Thyroid gland (tissue), 4 donors: ENCODE results near the gene TSPAN11.

Source experiments
- POLR2A ChIP-seq, 2 donors: fragments of 450-650 bp; IDR thresholded peaks; one replicate each; pipeline ENCODE4 v1.6.1; 2017; ENCODE audit warnings: antibody characterized with exemption in 2 of 2, mild to moderate bottlenecking in 2 of 2, moderate library complexity in 1 of 2
- TF ChIP-seq, protein P1 (sequence below), 6 experiments: fragments of 200-600 bp in 3 of 6; fragments of 450-650 bp in 3 of 6; sonication (generic) in 3 of 6; IDR thresholded peaks; one replicate each; pipeline ENCODE4 v1.5.1; 2016 to 2019; ENCODE audit warnings: antibody characterized with exemption in 6 of 6, mild to moderate bottlenecking in 2 of 6, inconsistent platforms in 1 of 6, moderate library complexity in 1 of 6

- TF ChIP-seq, protein P1, sequence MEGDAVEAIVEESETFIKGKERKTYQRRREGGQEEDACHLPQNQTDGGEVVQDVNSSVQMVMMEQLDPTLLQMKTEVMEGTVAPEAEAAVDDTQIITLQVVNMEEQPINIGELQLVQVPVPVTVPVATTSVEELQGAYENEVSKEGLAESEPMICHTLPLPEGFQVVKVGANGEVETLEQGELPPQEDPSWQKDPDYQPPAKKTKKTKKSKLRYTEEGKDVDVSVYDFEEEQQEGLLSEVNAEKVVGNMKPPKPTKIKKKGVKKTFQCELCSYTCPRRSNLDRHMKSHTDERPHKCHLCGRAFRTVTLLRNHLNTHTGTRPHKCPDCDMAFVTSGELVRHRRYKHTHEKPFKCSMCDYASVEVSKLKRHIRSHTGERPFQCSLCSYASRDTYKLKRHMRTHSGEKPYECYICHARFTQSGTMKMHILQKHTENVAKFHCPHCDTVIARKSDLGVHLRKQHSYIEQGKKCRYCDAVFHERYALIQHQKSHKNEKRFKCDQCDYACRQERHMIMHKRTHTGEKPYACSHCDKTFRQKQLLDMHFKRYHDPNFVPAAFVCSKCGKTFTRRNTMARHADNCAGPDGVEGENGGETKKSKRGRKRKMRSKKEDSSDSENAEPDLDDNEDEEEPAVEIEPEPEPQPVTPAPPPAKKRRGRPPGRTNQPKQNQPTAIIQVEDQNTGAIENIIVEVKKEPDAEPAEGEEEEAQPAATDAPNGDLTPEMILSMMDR (IDR thresholded peaks at IDR 0.05) = no peak
- no peak for TF ChIP-seq POLR2A (IDR thresholded peaks at IDR 0.05)
Measured at GRCh38 chr12:31016057-31016456, 89.5 kb downstream of the TSPAN11 start.
